Forelimb muscle (tissue), 1 donor: ENCODE data around the gene IYD. TPM values are rescaled to one million over a fixed set of nuclear protein-coding genes. Genes with fewer than 3 reads are reported as not detected.
A peak's percentile ranks its signal among the peaks of the same experiment; 100 is the strongest.

Source experiments
- DNase-seq: peaks from one replicate; pipeline ENCODE4 v3.0.0-alpha.2; 2013; ENCODE audit warnings: low read depth
- polyA plus RNA-seq: library from polyadenylated mRNA; unstranded; fragments of 120-200 nt; gene quantifications from one replicate; pipeline ENCODE4 v1.2.1, GENCODE V29; 2013; ENCODE audit not compliant: insufficient read length

IYD gene
- polyA plus RNA-seq, 1 donor: 0.05 TPM

- DNase-seq: no peak
Observed at GRCh38 chr6:150394899-150395295, 26.1 kb downstream of the IYD start.

GRCh38 chr6:150395388-150396009 lies 26.7 kb downstream of the IYD start:
- DNase-seq: no peak

- DNase-seq: no peak
Observed at GRCh38 chr6:150403458-150404246, 34.8 kb downstream of the IYD start.

- no peak for DNase-seq
Observed at GRCh38 chr6:150406948-150407347, 38.1 kb downstream of the IYD start.

GRCh38 chr6:150408842-150409241 lies 40.0 kb downstream of the IYD start:
- no peak for DNase-seq

- no peak for DNase-seq
Observed at GRCh38 chr6:150409576-150410066, 40.8 kb downstream of the IYD start.

- no peak for DNase-seq
Observed at GRCh38 chr6:150410399-150410798, 41.6 kb downstream of the IYD start.

GRCh38 chr6:150410906-150411305 lies 42.1 kb downstream of the IYD start:
- DNase-seq: no peak

GRCh38 chr6:150412221-150412620 lies 43.4 kb downstream of the IYD start:
- DNase-seq: no peak

- DNase-seq: no peak
Observed at GRCh38 chr6:150413198-150413597, 44.4 kb downstream of the IYD start.

GRCh38 chr6:150413781-150414281 lies 45.0 kb downstream of the IYD start:
- no peak for DNase-seq

GRCh38 chr6:150416128-150416527 lies 47.3 kb downstream of the IYD start:
- DNase-seq: no peak

GRCh38 chr6:150417250-150417649 lies 48.4 kb downstream of the IYD start:
- no peak for DNase-seq

- DNase-seq: peak; percentile 78
Observed at GRCh38 chr6:150417899-150418826, 49.4 kb downstream of the IYD start.

- DNase-seq: no peak
Observed at GRCh38 chr6:150418827-150419594, 50.2 kb downstream of the IYD start.

GRCh38 chr6:150420428-150420827 lies 51.6 kb downstream of the IYD start:
- no peak for DNase-seq

GRCh38 chr6:150420926-150421325 lies 52.1 kb downstream of the IYD start:
- no peak for DNase-seq

- no peak for DNase-seq
Observed at GRCh38 chr6:150425508-150425907, 56.7 kb downstream of the IYD start.

GRCh38 chr6:150426198-150426597 lies 57.4 kb downstream of the IYD start:
- DNase-seq: no peak

GRCh38 chr6:150427037-150427602 lies 58.3 kb downstream of the IYD start:
- DNase-seq: no peak

GRCh38 chr6:150427843-150428242 lies 59.0 kb downstream of the IYD start:
- no peak for DNase-seq
